Nephron (organoid): ENCODE results near the gene MROH8.

Source experiments
- H3K27ac Mint-ChIP-seq, 3 experiments: 2 replicates each; pipeline ENCODE4 v1.8.0; 2020; ENCODE audit warnings: mixed read lengths in 3 of 3, mild to moderate bottlenecking in 2 of 3, moderate library complexity in 1 of 3
- H3K27me3 Mint-ChIP-seq: 2 replicates; pipeline ENCODE4 v1.8.0; 2021; ENCODE audit warnings: low read depth, mild to moderate bottlenecking, moderate library complexity, mixed read lengths
- H3K36me3 Mint-ChIP-seq: 2 replicates; pipeline ENCODE4 v1.8.0; 2020; ENCODE audit warnings: low read depth, mixed read lengths
- H3K4me1 Mint-ChIP-seq: 2 replicates; pipeline ENCODE4 v1.8.0; 2020; ENCODE audit warnings: mixed read lengths
- H3K4me3 Mint-ChIP-seq, 3 experiments: 2 replicates each; pipeline ENCODE4 v1.8.0; 2020; ENCODE audit warnings: mild to moderate bottlenecking in 3 of 3, mixed read lengths in 3 of 3, moderate library complexity in 2 of 3
- H3K9me3 Mint-ChIP-seq: 2 replicates; pipeline ENCODE4 v1.8.0; 2020; ENCODE audit warnings: mixed read lengths
- TF ChIP-seq, protein P1 (sequence below), 3 experiments: fragments of 200-600 bp; sonication (generic); IDR thresholded peaks; one replicate each; pipeline ENCODE4 v1.5.0; 2021; ENCODE audit warnings: antibody characterized with exemption in 3 of 3; ENCODE audit not compliant: unreplicated experiment in 3 of 3

MROH8 gene

DNA sequence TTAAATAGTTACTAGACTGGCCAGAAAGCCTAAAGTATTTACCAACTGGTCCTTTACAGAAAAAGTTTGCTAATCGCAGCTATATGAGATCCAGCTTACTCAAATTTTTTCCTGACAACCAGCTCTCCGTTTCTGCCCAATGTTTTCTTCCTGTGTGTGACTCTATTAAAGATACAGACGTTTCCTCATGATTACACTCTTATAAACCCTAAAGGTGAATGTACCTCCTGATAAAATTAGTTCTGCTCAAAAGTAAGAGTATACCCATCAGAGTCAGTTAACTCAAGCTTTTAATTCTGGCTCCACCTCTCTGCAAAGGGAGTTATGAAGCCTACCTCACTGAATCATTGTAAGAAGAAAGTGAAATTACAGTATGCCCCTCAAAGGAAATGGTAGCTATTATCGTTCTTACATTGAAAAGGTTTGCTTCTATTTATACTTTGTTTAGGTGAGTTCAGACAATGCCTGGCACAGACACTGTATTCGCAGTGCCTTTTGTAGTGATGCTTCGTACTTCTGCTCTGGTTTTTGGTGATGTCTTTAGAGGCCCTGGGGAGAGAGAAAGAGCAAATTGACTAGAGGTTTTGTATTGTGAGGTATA, 10.2 kb upstream of the MROH8 start:
- H3K9me3 Mint-ChIP-seq: no peaks in the 10 kb centered on the region
- peaks cover 57% of the 10 kb centered on the region for H3K36me3 Mint-ChIP-seq
- peak overlapping the region in 2 of 3 experiments; percentile 0 to 66 for H3K27ac Mint-ChIP-seq
- H3K4me3 Mint-ChIP-seq: no peak overlapping the region
- H3K27me3 Mint-ChIP-seq: no peaks in the 10 kb centered on the region
- peaks cover 45% of the 10 kb centered on the region for H3K4me1 Mint-ChIP-seq
- TF ChIP-seq, protein P1, sequence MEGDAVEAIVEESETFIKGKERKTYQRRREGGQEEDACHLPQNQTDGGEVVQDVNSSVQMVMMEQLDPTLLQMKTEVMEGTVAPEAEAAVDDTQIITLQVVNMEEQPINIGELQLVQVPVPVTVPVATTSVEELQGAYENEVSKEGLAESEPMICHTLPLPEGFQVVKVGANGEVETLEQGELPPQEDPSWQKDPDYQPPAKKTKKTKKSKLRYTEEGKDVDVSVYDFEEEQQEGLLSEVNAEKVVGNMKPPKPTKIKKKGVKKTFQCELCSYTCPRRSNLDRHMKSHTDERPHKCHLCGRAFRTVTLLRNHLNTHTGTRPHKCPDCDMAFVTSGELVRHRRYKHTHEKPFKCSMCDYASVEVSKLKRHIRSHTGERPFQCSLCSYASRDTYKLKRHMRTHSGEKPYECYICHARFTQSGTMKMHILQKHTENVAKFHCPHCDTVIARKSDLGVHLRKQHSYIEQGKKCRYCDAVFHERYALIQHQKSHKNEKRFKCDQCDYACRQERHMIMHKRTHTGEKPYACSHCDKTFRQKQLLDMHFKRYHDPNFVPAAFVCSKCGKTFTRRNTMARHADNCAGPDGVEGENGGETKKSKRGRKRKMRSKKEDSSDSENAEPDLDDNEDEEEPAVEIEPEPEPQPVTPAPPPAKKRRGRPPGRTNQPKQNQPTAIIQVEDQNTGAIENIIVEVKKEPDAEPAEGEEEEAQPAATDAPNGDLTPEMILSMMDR (IDR thresholded peaks at IDR 0.05; ENCODE audit: unreplicated experiment in 3 of 3): no peak

DNA sequence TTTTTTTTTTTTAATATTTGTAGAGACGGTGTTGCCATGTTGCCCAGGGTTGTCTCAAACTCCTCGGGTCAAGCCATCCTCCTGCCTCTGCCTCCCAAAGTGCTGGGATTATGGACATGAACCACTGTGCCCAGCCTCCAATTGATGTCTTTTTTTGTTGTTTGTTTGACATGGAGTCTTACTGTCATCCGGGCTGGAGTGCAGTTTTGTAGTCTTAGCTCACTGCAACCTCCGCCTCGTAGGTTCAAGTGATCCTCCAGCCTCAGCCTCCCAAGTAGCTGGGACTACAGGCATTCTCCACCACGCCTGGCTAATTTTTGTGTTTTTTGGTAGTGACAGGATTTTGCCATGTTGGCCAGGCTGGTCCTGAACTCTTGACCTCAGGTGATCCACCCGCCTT, 9.4 kb upstream of the MROH8 start:
- no peak overlapping the region for H3K4me3 Mint-ChIP-seq
- TF ChIP-seq, protein P1 (IDR thresholded peaks at IDR 0.05; ENCODE audit: unreplicated experiment in 3 of 3): no peak
- H3K36me3 Mint-ChIP-seq: peaks cover 62% of the 10 kb centered on the region
- peak overlapping the region in 1 of 3 experiments; percentile 66 for H3K27ac Mint-ChIP-seq
- H3K9me3 Mint-ChIP-seq: no peaks in the 10 kb centered on the region
- no peaks in the 10 kb centered on the region for H3K27me3 Mint-ChIP-seq
- peaks cover 46% of the 10 kb centered on the region for H3K4me1 Mint-ChIP-seq

DNA sequence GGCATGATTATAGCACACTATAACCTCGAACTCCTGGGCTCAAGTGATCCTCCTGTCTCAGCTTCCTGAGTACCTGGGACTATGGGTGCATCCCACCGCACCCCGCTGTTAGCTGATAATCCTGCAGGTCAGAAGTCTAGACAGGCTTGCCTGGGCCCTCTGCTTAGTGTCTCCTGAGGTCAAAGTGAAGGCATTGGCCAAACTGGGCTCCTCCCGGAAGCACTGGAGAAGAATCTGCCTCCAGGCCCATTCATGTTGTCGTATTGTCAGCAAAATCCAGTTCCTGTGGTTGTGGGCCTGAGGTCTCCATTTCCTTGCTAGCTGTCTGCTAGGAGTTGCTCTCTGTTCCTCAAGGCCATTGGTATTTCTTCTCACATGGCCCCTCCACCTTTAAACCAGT, 6.3 kb upstream of the MROH8 start:
- Mint-ChIP-seq H3K36me3 (peaks cover 62% of the 10 kb centered on the region), H3K27ac (no peak overlapping the region), H3K4me1 (peaks cover 42% of the 10 kb centered on the region), H3K4me3 (no peak overlapping the region), H3K9me3 (no peaks in the 10 kb centered on the region), H3K27me3 (no peaks in the 10 kb centered on the region)
- TF ChIP-seq, protein P1 (IDR thresholded peaks at IDR 0.05; ENCODE audit: unreplicated experiment in 3 of 3): no peak

DNA sequence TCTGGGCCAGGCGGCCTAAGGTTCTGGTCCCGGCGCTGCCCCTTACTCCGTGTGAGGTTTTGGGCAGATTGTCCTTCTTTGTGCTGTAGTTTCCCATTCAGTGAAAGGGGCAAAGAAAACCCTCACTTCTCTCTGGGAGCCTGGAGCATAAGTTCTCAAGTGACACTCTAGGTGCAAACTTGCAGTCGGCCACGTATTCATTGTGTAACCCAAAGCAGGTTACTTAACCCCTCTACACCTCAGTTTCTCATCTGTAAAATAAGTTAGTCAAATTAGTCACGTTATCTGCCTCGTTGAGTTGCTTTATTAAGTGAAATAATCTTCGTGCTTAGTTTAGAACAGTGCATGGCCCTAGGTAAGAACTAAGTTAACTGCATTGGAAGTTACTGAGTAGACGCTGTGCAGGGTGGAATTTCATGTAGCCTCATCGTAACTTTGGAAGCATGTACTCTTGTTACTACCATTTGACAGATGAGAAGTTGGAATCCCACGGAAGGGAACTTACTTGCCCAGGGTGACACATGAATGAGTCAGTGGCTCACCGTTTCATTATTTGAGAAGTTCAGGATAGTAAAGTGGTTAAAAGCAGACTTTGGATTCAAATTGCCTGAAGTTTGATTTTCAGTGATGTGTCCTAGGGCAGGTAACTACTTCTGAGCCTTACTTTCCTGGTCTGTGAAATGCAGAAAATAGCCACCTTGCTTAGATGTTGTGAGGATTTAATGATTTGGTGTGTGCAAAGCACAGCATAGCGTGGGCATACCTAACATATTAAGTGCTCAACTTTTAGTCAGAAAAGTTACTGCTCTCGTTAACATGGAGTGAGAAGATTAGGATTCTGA, 556 bp upstream of the MROH8 start:
- Mint-ChIP-seq H3K4me1 (peaks cover 36% of the 10 kb centered on the region), H3K27ac (peak overlapping the region; percentile 100), H3K27me3 (peaks cover 4% of the 10 kb centered on the region), H3K4me3 (peak overlapping the region; percentile 95 to 98 (median 96)), H3K9me3 (no peaks in the 10 kb centered on the region), H3K36me3 (peaks cover 24% of the 10 kb centered on the region)
- TF ChIP-seq, protein P1 (IDR thresholded peaks at IDR 0.05; ENCODE audit: unreplicated experiment in 3 of 3): no peak

DNA sequence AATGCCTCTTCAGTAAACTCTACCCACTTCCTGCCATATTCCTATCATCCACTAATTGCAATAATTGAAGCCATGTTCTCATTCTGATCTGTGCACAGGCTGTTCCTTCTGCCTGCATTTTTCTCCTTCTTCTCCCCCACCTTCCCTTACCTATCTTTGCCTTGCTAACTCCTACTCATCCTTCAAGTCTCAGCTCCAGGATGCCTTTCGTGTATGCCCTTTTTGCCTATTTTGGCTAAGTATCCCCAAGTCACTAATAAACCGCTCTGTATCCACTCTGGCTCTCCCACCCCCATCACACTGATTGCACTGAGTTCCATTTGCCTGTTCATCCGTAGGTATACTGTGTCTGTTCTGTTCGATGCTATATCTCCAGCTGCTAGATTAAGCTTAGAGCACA, 6.5 kb downstream of the MROH8 start:
- Mint-ChIP-seq H3K4me1 (peaks cover under 1% of the 10 kb centered on the region), H3K27me3 (no peaks in the 10 kb centered on the region), H3K36me3 (peaks cover 6% of the 10 kb centered on the region), H3K4me3 (no peak overlapping the region), H3K9me3 (no peaks in the 10 kb centered on the region), H3K27ac (no peak overlapping the region)
- TF ChIP-seq, protein P1 (IDR thresholded peaks at IDR 0.05; ENCODE audit: unreplicated experiment in 3 of 3): no peak
